Measurements from ENCODE around the gene MANEAL. TPM values are rescaled to one million over a fixed set of nuclear protein-coding genes. Genes with fewer than 3 reads are reported as not detected.

The MANEAL gene
- total RNA-seq, 1 experiment from 2014 or later, result 22.7 TPM

DNA sequence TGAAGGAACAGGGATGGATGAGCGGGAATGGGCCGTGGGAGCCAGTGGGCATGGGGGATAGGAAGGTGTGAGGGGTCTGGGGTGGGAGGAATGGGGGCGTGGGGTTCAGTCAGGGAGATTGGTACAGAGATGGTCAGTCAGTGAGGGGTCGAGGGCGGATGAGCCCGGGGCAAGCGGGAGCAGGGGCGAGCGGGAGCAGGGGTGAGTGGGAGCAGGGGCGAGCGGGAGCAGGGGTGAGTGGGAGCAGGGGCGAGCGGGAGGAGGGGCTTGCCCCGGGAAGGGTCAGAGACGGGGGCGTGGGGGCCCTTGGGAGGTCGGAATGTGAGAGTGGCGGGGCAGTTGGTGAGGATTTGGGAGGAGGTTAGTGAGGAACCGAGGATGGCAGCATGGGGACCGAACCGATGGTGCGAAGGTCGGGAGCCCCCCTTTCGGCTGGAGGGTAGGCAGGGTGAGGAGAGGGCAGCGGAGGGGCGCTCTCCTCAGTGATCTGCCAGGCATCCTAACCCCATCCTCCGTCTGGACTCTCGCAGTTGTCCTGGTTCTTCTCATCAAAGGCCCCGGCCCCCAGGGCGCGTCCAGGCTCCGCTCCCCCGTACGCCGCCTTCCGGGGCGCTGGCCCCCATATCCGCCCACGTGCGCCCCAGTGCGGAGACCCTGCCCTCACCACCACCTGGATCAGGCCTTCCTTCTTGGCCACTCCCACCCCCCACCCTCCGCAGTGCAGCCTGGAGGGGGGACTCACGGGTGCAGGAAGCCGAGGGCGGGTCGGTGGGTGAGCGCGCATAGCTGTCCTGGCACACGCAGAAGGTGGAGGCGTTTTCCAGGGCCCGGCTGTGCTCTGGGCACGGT is 40.0 kb upstream of the MANEAL start:
- no peaks in the 10 kb centered on the region for H3K9me3 ChIP-seq (ENCODE audit: control insufficient read depth, low read depth, low read length)
- no peaks in the 10 kb centered on the region for H3K23me2 ChIP-seq (ENCODE audit: insufficient read length, low read depth, low read length, poor library complexity, severe bottlenecking)
- no peak overlapping the region for H2BK12ac ChIP-seq (ENCODE audit: insufficient read length, low read depth, low read length)
- H3K27ac Mint-ChIP-seq, result no peak overlapping the region
- peak overlapping the region; percentile 56 to 82 for H3K4me3 Mint-ChIP-seq
- H3K9me3 Mint-ChIP-seq, result peaks cover 0 to 2% of the 10 kb centered on the region in 2 experiments; a peak in 2 of 5 replicates
- H3K4me1 Mint-ChIP-seq, result peaks cover 4 to 6% of the 10 kb centered on the region in 2 experiments; a peak in 2 of 4 replicates
- H3K56ac ChIP-seq (ENCODE audit: insufficient read length, low read depth, low read length), result no peak overlapping the region
- no peak overlapping the region for H2AK5ac ChIP-seq (ENCODE audit: insufficient read length, low read length)
- no peak for DNase-seq
- H3K9ac ChIP-seq (ENCODE audit: extremely low read depth, insufficient read length, low read length), result no peak overlapping the region
- no CpG with 5 or more reads among the region's 52 CpGs for WGBS (ENCODE audit: extremely low coverage, insufficient read length, low lambda C conversion rate)
- no peak overlapping the region for H3K4ac ChIP-seq (ENCODE audit: low read depth, low read length)
- no peak overlapping the region for H3T11ph ChIP-seq (ENCODE audit: low read length)
- H2AFZ ChIP-seq (ENCODE audit: low read length), result no peak overlapping the region
- no peak overlapping the region for H2BK120ac ChIP-seq (ENCODE audit: low read depth, low read length, poor library complexity, severe bottlenecking)
- no peak overlapping the region for H3K27ac ChIP-seq (ENCODE audit: insufficient read length, low read depth, low read length)
- H3K4me2 ChIP-seq (ENCODE audit: insufficient read depth, insufficient read length, low read length), result peak overlapping the region; percentile 56
- TF ChIP-seq, protein P1, sequence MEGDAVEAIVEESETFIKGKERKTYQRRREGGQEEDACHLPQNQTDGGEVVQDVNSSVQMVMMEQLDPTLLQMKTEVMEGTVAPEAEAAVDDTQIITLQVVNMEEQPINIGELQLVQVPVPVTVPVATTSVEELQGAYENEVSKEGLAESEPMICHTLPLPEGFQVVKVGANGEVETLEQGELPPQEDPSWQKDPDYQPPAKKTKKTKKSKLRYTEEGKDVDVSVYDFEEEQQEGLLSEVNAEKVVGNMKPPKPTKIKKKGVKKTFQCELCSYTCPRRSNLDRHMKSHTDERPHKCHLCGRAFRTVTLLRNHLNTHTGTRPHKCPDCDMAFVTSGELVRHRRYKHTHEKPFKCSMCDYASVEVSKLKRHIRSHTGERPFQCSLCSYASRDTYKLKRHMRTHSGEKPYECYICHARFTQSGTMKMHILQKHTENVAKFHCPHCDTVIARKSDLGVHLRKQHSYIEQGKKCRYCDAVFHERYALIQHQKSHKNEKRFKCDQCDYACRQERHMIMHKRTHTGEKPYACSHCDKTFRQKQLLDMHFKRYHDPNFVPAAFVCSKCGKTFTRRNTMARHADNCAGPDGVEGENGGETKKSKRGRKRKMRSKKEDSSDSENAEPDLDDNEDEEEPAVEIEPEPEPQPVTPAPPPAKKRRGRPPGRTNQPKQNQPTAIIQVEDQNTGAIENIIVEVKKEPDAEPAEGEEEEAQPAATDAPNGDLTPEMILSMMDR (conservative IDR thresholded peaks at IDR 0.05), result no peak
- H3K18ac ChIP-seq (ENCODE audit: insufficient read length, low read depth, low read length), result no peak overlapping the region
- H3K14ac ChIP-seq (ENCODE audit: insufficient read depth, low read length), result no peak overlapping the region
- H2BK15ac ChIP-seq (ENCODE audit: low read depth, low read length), result no peak overlapping the region
- no peak overlapping the region for H3K23ac ChIP-seq (ENCODE audit: insufficient read length, low read depth, low read length)
- no peak overlapping the region for H4K5ac ChIP-seq (ENCODE audit: insufficient read length, low read depth, low read length)
- no peak overlapping the region for H2BK5ac ChIP-seq (ENCODE audit: insufficient read length, low read length)
- no peaks in the 10 kb centered on the region; the same call in 1 of the 2 replicates for H3K4me1 ChIP-seq (ENCODE audit: insufficient read depth, low read length)
- peaks cover 33% of the 10 kb centered on the region; the same call in 1 of the 2 replicates for H3K27me3 ChIP-seq (ENCODE audit: insufficient read depth, low read length)
- H2BK20ac ChIP-seq (ENCODE audit: low read depth, low read length, poor library complexity, severe bottlenecking), result no peak overlapping the region
- no peaks in the 10 kb centered on the region for H3K79me2 ChIP-seq (ENCODE audit: insufficient read depth, low read length)
- H3K27me3 Mint-ChIP-seq (ENCODE audit: low read depth), result peaks cover 39% of the 10 kb centered on the region
- no peak overlapping the region for H4K91ac ChIP-seq (ENCODE audit: insufficient read length, low read depth, low read length)
- H3K36me3 Mint-ChIP-seq (ENCODE audit: insufficient read depth in 1 of 3, low read depth in 3 of 3), result peaks cover 0 to 1% (median 0%) of the 10 kb centered on the region in 3 experiments; a peak in 1 of 7 replicates
- no peaks in the 10 kb centered on the region for H3K79me1 ChIP-seq (ENCODE audit: insufficient read depth, low read depth, low read length, poor library complexity, severe bottlenecking)
- no peaks in the 10 kb centered on the region for H4K20me1 ChIP-seq (ENCODE audit: control insufficient read depth, insufficient read depth, insufficient read length)
- no peak overlapping the region for H4K8ac ChIP-seq (replicated peaks; ENCODE audit: insufficient read length, low read depth, low read length)
